Caco-2 (cell line): ENCODE data around the gene ZNF575. TPM values are rescaled to one million over a fixed set of nuclear protein-coding genes. Genes with fewer than 3 reads are reported as not detected.
"Not testable (repeated sequence)": the region's sequence is repeated elsewhere in the genome, so short reads cannot be mapped to it uniquely, and the experiment has no call there.

ENCODE experiments used
- BruUV-seq: library from RNA; stranded (reverse); fragments of 400-500 nt; replicated peaks from 2 replicates; lab custom pipeline; 2021; lab: Mats Ljungman, UMichigan
- CTCF ChIA-PET: fragments of 300-600 bp; sonication (Branson Sonifier 250); formaldehyde crosslinking; loops from one replicate; lab custom pipeline; 2022; ENCODE audit warnings: antibody characterized with exemption; lab: Charles Lee
- POLR2A ChIA-PET: fragments of 300-600 bp; sonication (Branson Sonifier 250); formaldehyde crosslinking; loops from one replicate; lab custom pipeline; 2022; ENCODE audit warnings: antibody characterized with exemption; lab: Charles Lee
- DNase-seq, 2 experiments: peaks; one replicate each; pipeline versions ENCODE4 v3.0.0 to v3.0.0-alpha.2; 2020 to 2022
- H3K27me3 ChIP-seq: replicated peaks from 2 replicates; pipeline ENCODE4 v1.6.0; 2011; ENCODE audit warnings: low read length; ENCODE audit not compliant: control insufficient read depth, insufficient read depth
- H3K36me3 ChIP-seq: 2 replicates; pipeline ENCODE4 v1.5.1; 2011; ENCODE audit warnings: low read length; ENCODE audit not compliant: control insufficient read depth, insufficient read depth
- H3K4me1 ChIP-seq: fragments of 250-450 bp; sonication (Bioruptor Pico); 2 replicates; pipeline ENCODE4 v1.5.1; 2020; ENCODE audit warnings: mild to moderate bottlenecking
- H3K4me3 ChIP-seq: 2 replicates; pipeline ENCODE4 v1.5.1; 2011; ENCODE audit warnings: low read depth, mild to moderate bottlenecking, control low read depth, low read length
- H3K9me3 ChIP-seq: fragments of 250-450 bp; sonication (Bioruptor Pico); 2 replicates; pipeline ENCODE4 v1.5.1; 2020; ENCODE audit warnings: mild to moderate bottlenecking, moderate library complexity
- H3K27ac Mint-ChIP-seq: one replicate; pipeline ENCODE4 v1.8.0; 2022; ENCODE audit warnings: mixed read lengths; ENCODE audit not compliant: unreplicated experiment
- H3K27me3 Mint-ChIP-seq: one replicate; pipeline ENCODE4 v1.8.0; 2022; ENCODE audit warnings: mixed read lengths; ENCODE audit not compliant: insufficient read depth, unreplicated experiment
- H3K36me3 Mint-ChIP-seq: one replicate; pipeline ENCODE4 v1.8.0; 2022; ENCODE audit warnings: mild to moderate bottlenecking, mixed read lengths; ENCODE audit not compliant: insufficient read depth, unreplicated experiment
- H3K4me1 Mint-ChIP-seq: one replicate; pipeline ENCODE4 v1.8.0; 2022; ENCODE audit warnings: low read depth, mixed read lengths; ENCODE audit not compliant: unreplicated experiment
- H3K4me3 Mint-ChIP-seq: one replicate; pipeline ENCODE4 v1.8.0; 2022; ENCODE audit warnings: mild to moderate bottlenecking, moderate library complexity, mixed read lengths; ENCODE audit not compliant: unreplicated experiment
- H3K9me3 Mint-ChIP-seq: one replicate; pipeline ENCODE4 v1.8.0; 2022; ENCODE audit warnings: mixed read lengths; ENCODE audit not compliant: unreplicated experiment
- CTCF ChIP-seq, 2 experiments: fragments of 200-600 bp in 1 of 2; IDR thresholded peaks; 1 replicate in 1 of 2; 2 replicates in 1 of 2; pipeline versions ENCODE4 v1.5.1 to v1.8.0; 2011 to 2022; ENCODE audit warnings: antibody characterized with exemption in 1 of 2, control low read depth in 1 of 2, inconsistent platforms in 1 of 2, low read depth in 1 of 2, low read length in 1 of 2, mild to moderate bottlenecking in 1 of 2, moderate library complexity in 1 of 2; ENCODE audit not compliant: insufficient read depth in 1 of 2, severe bottlenecking in 1 of 2, unreplicated experiment in 1 of 2
- intact Hi-C: fragments of 100-400 bp; cut with micrococcal nuclease; formaldehyde crosslinking; loops from one replicate; pipeline ENCODE4 v1.10.0; 2022; ENCODE audit not compliant: unreplicated experiment
- total RNA-seq: library from RNA; stranded (reverse); gene quantifications from 2 replicates; pipeline ENCODE4 v1.2.3, GENCODE V29; 2022

The ZNF575 gene
- total RNA-seq, 1 experiment from 2014 or later, result 1.00 TPM

DNA sequence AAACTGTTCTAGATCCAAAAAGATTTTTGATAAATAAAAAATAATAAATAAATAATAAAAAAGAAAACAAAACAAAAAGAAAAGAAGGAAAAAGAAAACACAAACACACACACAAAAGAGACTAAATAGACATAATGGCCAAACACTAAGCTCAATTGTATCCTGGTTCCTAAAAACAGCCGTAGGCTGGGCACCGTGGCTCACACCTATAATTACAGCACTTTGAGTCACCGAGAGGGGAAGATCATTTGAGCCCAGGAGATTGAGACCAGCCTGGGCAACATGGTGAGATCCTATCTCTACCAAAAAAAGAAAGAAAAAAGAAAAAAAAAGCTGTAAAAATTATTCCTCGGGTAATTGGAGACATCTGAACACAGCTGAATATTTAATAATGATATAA, 14.9 kb upstream of the ZNF575 start:
- CTCF ChIA-PET, result interaction anchor here (0.7 to 1.9 kb wide), 3 partner anchors 14 to 71 kb away, joined by 8 to 24 read pairs (median 9); partner anchors contain the start of gene PHLDB3
- peaks cover 37% of the 10 kb centered on the region for H3K36me3 Mint-ChIP-seq
- Histone ChIP-seq H3K36me3 (no peaks in the 10 kb centered on the region; the same call in 1 of the 2 replicates), H3K27me3 (no peaks in the 10 kb centered on the region), H3K4me1 (peaks cover 3% of the 10 kb centered on the region), H3K4me3 (no peak overlapping the region), H3K9me3 (no peaks in the 10 kb centered on the region)
- no peaks in the 10 kb centered on the region for H3K27me3 Mint-ChIP-seq
- no peak for TF ChIP-seq CTCF (IDR thresholded peaks at IDR 0.05; ENCODE audit: insufficient read depth in 1 of 2, low read depth in 1 of 2, low read length in 1 of 2, severe bottlenecking in 1 of 2, unreplicated experiment in 1 of 2)
- intact Hi-C loops, result no loop called here
- no peak overlapping the region for H3K4me3 Mint-ChIP-seq
- no peaks in the 10 kb centered on the region for H3K9me3 Mint-ChIP-seq
- POLR2A ChIA-PET, result no interaction called here
- BruUV-seq, result no TSS peak
- DNase-seq, result no peak
- peaks cover 12% of the 10 kb centered on the region for H3K4me1 Mint-ChIP-seq
- no peak overlapping the region for H3K27ac Mint-ChIP-seq

DNA sequence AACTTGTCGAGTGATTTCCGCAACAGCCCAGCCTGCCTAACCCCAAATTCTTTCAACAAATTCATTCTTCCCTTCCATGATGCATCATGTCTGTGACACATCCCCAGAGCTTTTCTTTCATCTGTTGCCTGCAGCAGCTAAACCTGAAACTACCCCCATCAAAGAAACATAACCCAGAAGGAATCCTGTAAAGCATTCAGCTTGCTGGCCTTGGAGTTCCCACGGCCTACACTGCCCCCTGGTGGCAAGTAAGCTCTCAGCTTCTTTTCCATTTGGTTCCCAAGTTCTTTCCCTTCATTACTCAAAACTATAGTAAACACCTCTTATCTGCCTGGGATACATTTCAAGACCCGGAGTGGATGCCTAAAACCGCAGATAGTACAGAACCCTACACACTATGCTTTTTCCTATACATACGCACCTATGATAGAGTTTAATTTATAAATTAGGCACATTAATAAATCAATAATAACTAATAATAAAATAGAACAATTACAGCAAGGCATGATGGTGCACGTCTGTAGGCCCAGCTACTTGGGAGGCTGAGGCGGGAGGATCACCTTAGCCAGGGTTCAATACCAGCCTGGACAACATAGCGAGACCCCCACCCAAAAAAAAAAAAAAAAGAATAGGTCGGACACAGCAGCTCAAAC, 13.4 kb upstream of the ZNF575 start:
- CTCF ChIA-PET, result interaction anchor here (0.6 to 2.5 kb wide), 19 partner anchors 9 to 485 kb away, joined by 3 to 181 read pairs (median 4); partner anchors contain the start of genes IRGQ, PHLDB3, ZNF575 and ZNF576
- Histone ChIP-seq H3K9me3 (no peaks in the 10 kb centered on the region), H3K4me1 (peaks cover 12% of the 10 kb centered on the region), H3K27me3 (no peaks in the 10 kb centered on the region), H3K4me3 (no peak overlapping the region), H3K36me3 (no peaks in the 10 kb centered on the region; the same call in 1 of the 2 replicates)
- peaks cover 14% of the 10 kb centered on the region for H3K4me1 Mint-ChIP-seq
- POLR2A ChIA-PET, result interaction anchor here (0.6 to 1.4 kb wide), 3 partner anchors 15 to 73 kb away, joined by 4 to 8 read pairs (median 8); partner anchors contain the start of gene PHLDB3
- no TSS peak for BruUV-seq
- intact Hi-C loops, result loop anchor here (1.0 kb wide), 3 partner anchors 15 to 86 kb away; partner anchors contain the start of gene PHLDB3
- H3K36me3 Mint-ChIP-seq, result peaks cover 30% of the 10 kb centered on the region
- TF ChIP-seq CTCF (IDR thresholded peaks at IDR 0.05; ENCODE audit: insufficient read depth in 1 of 2, low read depth in 1 of 2, low read length in 1 of 2, severe bottlenecking in 1 of 2, unreplicated experiment in 1 of 2), result peak; percentile 91
- H3K27me3 Mint-ChIP-seq, result no peaks in the 10 kb centered on the region
- H3K4me3 Mint-ChIP-seq, result no peak overlapping the region
- peak overlapping the region; percentile 35 for H3K27ac Mint-ChIP-seq
- no peaks in the 10 kb centered on the region for H3K9me3 Mint-ChIP-seq
- peak; percentile 83 to 89 for DNase-seq

- POLR2A ChIA-PET, result no interaction called here
- TSS peak; percentile 6 for BruUV-seq
- Histone ChIP-seq H3K4me3 (no peak overlapping the region), H3K27me3 (no peaks in the 10 kb centered on the region), H3K4me1 (peaks cover 15% of the 10 kb centered on the region), H3K36me3 (no peaks in the 10 kb centered on the region; the same call in 1 of the 2 replicates), H3K9me3 (no peaks in the 10 kb centered on the region)
- Mint-ChIP-seq H3K9me3 (no peaks in the 10 kb centered on the region), H3K4me1 (peaks cover 30% of the 10 kb centered on the region), H3K4me3 (no peak overlapping the region), H3K27ac (no peak overlapping the region), H3K36me3 (peaks cover 28% of the 10 kb centered on the region), H3K27me3 (no peaks in the 10 kb centered on the region)
- intact Hi-C loops, result no loop called here
- no peak for TF ChIP-seq CTCF (IDR thresholded peaks at IDR 0.05; ENCODE audit: insufficient read depth in 1 of 2, low read depth in 1 of 2, low read length in 1 of 2, severe bottlenecking in 1 of 2, unreplicated experiment in 1 of 2)
- CTCF ChIA-PET, result interaction anchor here (1.4 kb wide), 1 partner anchor 76 kb away, joined by 4 read pairs; no protein-coding TSS in a partner anchor
- DNase-seq, result no peak
These were observed 10.1 kb upstream of the ZNF575 start for GRCh38 chr19:43522929-43523328.

DNA sequence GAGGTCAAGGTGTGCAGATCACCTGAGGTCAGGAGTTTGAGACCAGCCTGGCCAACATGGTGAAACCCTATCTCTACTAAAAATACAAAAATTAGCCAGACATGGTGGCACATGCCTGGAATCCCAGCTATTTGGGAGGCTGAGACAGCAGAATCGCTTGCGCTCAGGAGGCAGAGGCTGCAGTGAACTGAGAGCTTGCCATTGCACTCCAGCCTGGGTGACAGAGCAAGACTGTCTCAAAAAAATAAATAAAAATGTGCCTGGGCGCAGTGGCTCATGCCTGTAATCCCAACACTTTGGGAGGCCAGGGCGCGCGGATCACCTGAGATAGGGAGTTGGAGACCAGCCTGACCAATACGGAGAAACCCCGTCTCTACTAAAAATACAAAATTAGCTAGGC, 9.3 kb upstream of the ZNF575 start:
- H3K27ac Mint-ChIP-seq, H3K27me3 ChIP-seq, H3K9me3 Mint-ChIP-seq, intact Hi-C loops, POLR2A ChIA-PET, DNase-seq, H3K27me3 Mint-ChIP-seq, H3K4me3 ChIP-seq, H3K4me3 Mint-ChIP-seq, H3K9me3 ChIP-seq, H3K36me3 ChIP-seq, BruUV-seq: not testable (repeated sequence)
- Mint-ChIP-seq H3K36me3 (peaks cover 28% of the 10 kb centered on the region), H3K4me1 (peaks cover 30% of the 10 kb centered on the region)
- peaks cover 15% of the 10 kb centered on the region for H3K4me1 ChIP-seq
- CTCF ChIA-PET, result interaction anchor here (1.4 kb wide), 1 partner anchor 77 kb away, joined by 4 read pairs; no protein-coding TSS in a partner anchor
